Activated CD4-positive, alpha-beta T cell treated with anti-CD3 and anti-CD28 coated beads, Interleukin-2, amount 10 ng/mL, durations not matched to agents 24 days and 14 days (primary cell): ENCODE results near the gene TBC1D5. TPM values are rescaled to one million over a fixed set of nuclear protein-coding genes. Genes with fewer than 3 reads are reported as not detected.
A peak's percentile ranks its signal among the peaks of the same experiment; 100 is the strongest.
"Not testable (repeated sequence)": the region's sequence is repeated elsewhere in the genome, so short reads cannot be mapped to it uniquely, and the experiment has no call there.

Experiments
- DNase-seq: peaks from one replicate; pipeline ENCODE4 v3.0.0; 2022
- H3K27ac Mint-ChIP-seq: one replicate; pipeline ENCODE4 v1.8.0; 2022; ENCODE audit warnings: mild to moderate bottlenecking, mixed read lengths
- H3K27me3 Mint-ChIP-seq: one replicate; pipeline ENCODE4 v1.8.0; 2022; ENCODE audit warnings: mixed read lengths
- H3K36me3 Mint-ChIP-seq: one replicate; pipeline ENCODE4 v1.8.0; 2022; ENCODE audit warnings: low read depth, mild to moderate bottlenecking, mixed read lengths
- H3K4me1 Mint-ChIP-seq: one replicate; pipeline ENCODE4 v1.8.0; 2021; ENCODE audit warnings: mixed read lengths
- H3K4me3 Mint-ChIP-seq: one replicate; pipeline ENCODE4 v1.8.0; 2022; ENCODE audit warnings: mild to moderate bottlenecking, moderate library complexity, mixed read lengths
- H3K9me3 Mint-ChIP-seq: one replicate; pipeline ENCODE4 v1.8.0; 2021; ENCODE audit warnings: mixed read lengths
- intact Hi-C: fragments of 100-400 bp; cut with micrococcal nuclease; formaldehyde crosslinking; loops from one replicate; pipeline ENCODE4 v1.15.1; 2023
- total RNA-seq: library from RNA; stranded (reverse); gene quantifications from 2 replicates; pipeline ENCODE4 v1.2.3, GENCODE V29; 2022

Gene TBC1D5
- total RNA-seq, 1 donor from 2014 or later = 38.5 TPM

GRCh38 chr3:17639765-17640164, 102.7 kb downstream of the TBC1D5 start:
- intact Hi-C loops = loop anchor here (1.0 to 5.0 kb wide), 2 partner anchors 39 to 103 kb away; partner anchors contain the start of gene TBC1D5
- Mint-ChIP-seq H3K4me3 (no peak overlapping the region), H3K27me3 (no peaks in the 10 kb centered on the region), H3K27ac (no peak overlapping the region), H3K4me1 (peaks cover 8% of the 10 kb centered on the region), H3K9me3 (no peaks in the 10 kb centered on the region), H3K36me3 (no peaks in the 10 kb centered on the region)
- no peak for DNase-seq

GRCh38 chr3:17639257-17639656, 103.2 kb downstream of the TBC1D5 start:
- intact Hi-C loops = no loop called here
- no peak overlapping the region for H3K27ac Mint-ChIP-seq
- peaks cover 8% of the 10 kb centered on the region for H3K4me1 Mint-ChIP-seq
- no peak overlapping the region for H3K4me3 Mint-ChIP-seq
- H3K27me3 Mint-ChIP-seq = no peaks in the 10 kb centered on the region
- H3K9me3 Mint-ChIP-seq = no peaks in the 10 kb centered on the region
- no peaks in the 10 kb centered on the region for H3K36me3 Mint-ChIP-seq
- no peak for DNase-seq

- Mint-ChIP-seq H3K36me3 (no peaks in the 10 kb centered on the region), H3K4me3 (no peak overlapping the region), H3K9me3 (no peaks in the 10 kb centered on the region), H3K27ac (no peak overlapping the region), H3K4me1 (peaks cover 8% of the 10 kb centered on the region), H3K27me3 (no peaks in the 10 kb centered on the region)
- intact Hi-C loops = no loop called here
- DNase-seq = no peak
These were observed 104.1 kb downstream of the TBC1D5 start for GRCh38 chr3:17638356-17638755.

- H3K36me3 Mint-ChIP-seq, H3K27me3 Mint-ChIP-seq, intact Hi-C loops, DNase-seq, H3K9me3 Mint-ChIP-seq, H3K4me3 Mint-ChIP-seq, H3K27ac Mint-ChIP-seq: not testable (repeated sequence)
- peaks cover 13% of the 10 kb centered on the region for H3K4me1 Mint-ChIP-seq
These were observed 106.8 kb downstream of the TBC1D5 start for GRCh38 chr3:17635675-17636074.

DNA sequence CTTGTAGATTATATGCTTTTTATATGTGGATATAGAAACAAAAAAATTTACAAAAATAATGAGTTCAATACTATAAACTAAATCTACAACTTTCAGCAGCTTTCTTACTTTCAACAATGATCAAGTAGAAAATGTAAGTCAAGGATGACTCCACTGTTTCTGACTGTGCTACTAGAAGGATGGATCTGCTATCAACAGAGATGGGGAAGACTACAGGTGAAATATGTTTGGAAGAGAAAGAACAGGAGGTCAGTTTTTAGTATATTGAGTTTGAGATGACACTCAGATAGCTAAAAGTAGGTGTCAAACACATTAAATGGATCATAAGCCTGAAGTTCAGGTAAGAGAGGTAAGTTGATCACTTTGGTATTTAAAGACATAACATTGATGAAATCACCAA, 107.5 kb downstream of the TBC1D5 start:
- H3K4me3 Mint-ChIP-seq = no peak overlapping the region
- peaks cover 1% of the 10 kb centered on the region for H3K36me3 Mint-ChIP-seq
- H3K4me1 Mint-ChIP-seq = peaks cover 13% of the 10 kb centered on the region
- H3K27me3 Mint-ChIP-seq = no peaks in the 10 kb centered on the region
- no peak for DNase-seq
- no peaks in the 10 kb centered on the region for H3K9me3 Mint-ChIP-seq
- H3K27ac Mint-ChIP-seq = no peak overlapping the region
- intact Hi-C loops = no loop called here

DNA sequence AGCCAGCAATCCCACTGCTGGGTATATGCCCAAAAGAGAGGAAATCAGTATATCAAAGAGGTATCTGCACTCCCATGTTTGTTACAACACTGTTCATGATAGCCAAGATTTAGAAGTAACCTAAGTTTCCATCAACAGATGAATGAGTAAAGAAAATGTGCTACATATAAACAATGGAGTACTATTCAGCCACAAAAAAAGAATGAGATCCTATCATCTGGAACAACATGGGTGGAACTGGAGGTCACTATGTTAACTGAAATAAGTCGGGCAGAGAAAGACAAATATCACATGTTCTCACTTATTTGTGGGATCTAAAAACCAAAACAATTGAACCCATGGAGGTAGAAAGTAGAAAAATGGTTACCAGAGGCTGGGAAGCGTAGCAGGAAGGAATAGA, 108.2 kb downstream of the TBC1D5 start:
- H3K4me3 Mint-ChIP-seq = no peak overlapping the region
- intact Hi-C loops = no loop called here
- H3K4me1 Mint-ChIP-seq = peaks cover 10% of the 10 kb centered on the region
- H3K27me3 Mint-ChIP-seq = no peaks in the 10 kb centered on the region
- DNase-seq = no peak
- no peaks in the 10 kb centered on the region for H3K9me3 Mint-ChIP-seq
- H3K27ac Mint-ChIP-seq = no peak overlapping the region
- H3K36me3 Mint-ChIP-seq = peaks cover 1% of the 10 kb centered on the region

DNA sequence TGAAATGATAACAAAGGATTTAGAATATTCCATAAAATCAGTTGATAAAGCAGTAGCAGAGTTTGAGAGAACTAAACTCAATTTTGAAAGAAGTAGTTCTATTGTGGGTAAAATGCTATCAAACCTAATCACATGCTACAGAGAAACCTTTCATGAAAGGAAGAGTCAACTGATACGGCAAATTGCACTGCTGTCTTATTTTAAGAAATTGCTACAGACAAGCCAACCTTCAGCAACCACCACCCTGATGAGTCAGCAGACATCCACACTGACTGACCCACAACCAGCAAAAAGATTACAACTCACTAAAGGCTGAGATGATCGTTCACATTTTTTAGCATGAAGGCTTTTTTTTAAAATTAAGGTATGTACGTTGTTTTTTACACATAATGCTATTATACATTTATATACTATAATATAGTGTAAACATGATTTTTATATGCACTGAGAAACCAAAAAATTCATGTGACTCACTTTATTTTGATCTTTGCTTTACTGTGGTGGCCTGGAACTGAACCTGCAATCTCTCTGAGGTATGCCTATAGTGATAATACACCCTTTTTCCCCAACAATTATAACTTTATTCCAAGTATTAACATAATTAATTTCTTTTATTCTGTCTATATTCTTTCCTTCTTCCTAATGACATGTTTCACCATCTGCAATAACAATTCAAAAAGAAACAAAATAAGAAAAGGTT, 109.9 kb downstream of the TBC1D5 start:
- no peaks in the 10 kb centered on the region for H3K27me3 Mint-ChIP-seq
- no peaks in the 10 kb centered on the region for H3K9me3 Mint-ChIP-seq
- intact Hi-C loops = no loop called here
- peaks cover 12% of the 10 kb centered on the region for H3K4me1 Mint-ChIP-seq
- no peak overlapping the region for H3K4me3 Mint-ChIP-seq
- no peak for DNase-seq
- no peak overlapping the region for H3K27ac Mint-ChIP-seq
- H3K36me3 Mint-ChIP-seq = peaks cover 1% of the 10 kb centered on the region

GRCh38 chr3:17631609-17632008, 110.8 kb downstream of the TBC1D5 start:
- intact Hi-C loops = no loop called here
- H3K4me1 Mint-ChIP-seq = peaks cover 15% of the 10 kb centered on the region
- H3K4me3 Mint-ChIP-seq = no peak overlapping the region
- H3K36me3 Mint-ChIP-seq = peaks cover 1% of the 10 kb centered on the region
- no peaks in the 10 kb centered on the region for H3K9me3 Mint-ChIP-seq
- no peak for DNase-seq
- no peaks in the 10 kb centered on the region for H3K27me3 Mint-ChIP-seq
- H3K27ac Mint-ChIP-seq = no peak overlapping the region

DNA sequence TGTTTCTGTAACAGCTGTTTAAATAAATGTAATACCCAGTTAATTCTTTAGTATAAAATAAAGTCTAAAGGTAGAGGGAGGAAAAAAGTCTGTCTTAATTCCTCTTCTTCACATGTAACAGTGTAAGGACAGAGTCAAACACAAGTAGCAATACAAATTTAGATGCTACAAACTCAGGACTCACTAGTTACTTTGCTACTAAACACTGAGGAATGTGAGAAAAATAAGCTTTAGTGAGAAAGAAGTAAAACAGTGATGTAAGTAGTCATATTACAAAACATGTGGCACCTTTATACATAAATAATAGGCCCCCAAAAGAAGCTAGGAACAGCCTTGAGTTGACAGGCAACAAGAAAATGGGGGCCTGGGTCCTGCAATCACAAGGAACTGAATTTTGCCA, 113.0 kb downstream of the TBC1D5 start:
- peaks cover 20% of the 10 kb centered on the region for H3K4me1 Mint-ChIP-seq
- intact Hi-C loops = no loop called here
- DNase-seq = no peak
- H3K36me3 Mint-ChIP-seq = peaks cover 1% of the 10 kb centered on the region
- H3K9me3 Mint-ChIP-seq = no peaks in the 10 kb centered on the region
- no peak overlapping the region for H3K4me3 Mint-ChIP-seq
- H3K27me3 Mint-ChIP-seq = no peaks in the 10 kb centered on the region
- H3K27ac Mint-ChIP-seq = no peak overlapping the region

GRCh38 chr3:17626395-17626794, 116.0 kb downstream of the TBC1D5 start:
- no peak for DNase-seq
- peaks cover 2% of the 10 kb centered on the region for H3K36me3 Mint-ChIP-seq
- H3K4me3 Mint-ChIP-seq = no peak overlapping the region
- no peak overlapping the region for H3K27ac Mint-ChIP-seq
- peaks cover 12% of the 10 kb centered on the region for H3K4me1 Mint-ChIP-seq
- no peaks in the 10 kb centered on the region for H3K9me3 Mint-ChIP-seq
- intact Hi-C loops = no loop called here
- no peaks in the 10 kb centered on the region for H3K27me3 Mint-ChIP-seq

DNA sequence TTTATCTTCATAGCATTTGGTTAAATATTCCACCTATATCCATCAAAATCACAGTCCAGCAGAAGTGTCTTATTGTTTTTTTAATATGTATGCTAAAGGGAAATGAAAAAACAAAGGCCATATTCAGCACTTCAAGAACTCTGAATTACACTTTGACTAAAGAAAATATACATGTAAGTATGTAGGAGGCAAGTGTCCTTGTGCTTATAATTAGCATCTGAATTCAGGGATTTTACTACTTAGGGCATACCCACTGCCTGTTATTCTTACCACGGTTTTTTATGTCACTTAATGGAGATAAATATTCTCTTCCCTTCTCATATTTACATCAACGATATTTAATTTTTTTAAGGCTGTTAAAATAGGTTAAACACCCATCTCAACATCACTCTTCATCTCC, 117.3 kb downstream of the TBC1D5 start:
- Mint-ChIP-seq H3K27me3 (no peaks in the 10 kb centered on the region), H3K4me1 (peaks cover 10% of the 10 kb centered on the region), H3K36me3 (peaks cover 2% of the 10 kb centered on the region), H3K4me3 (no peak overlapping the region), H3K9me3 (no peaks in the 10 kb centered on the region), H3K27ac (no peak overlapping the region)
- intact Hi-C loops = no loop called here
- DNase-seq = no peak

- Mint-ChIP-seq H3K9me3 (no peaks in the 10 kb centered on the region), H3K36me3 (peaks cover 6% of the 10 kb centered on the region), H3K4me3 (no peak overlapping the region), H3K27me3 (no peaks in the 10 kb centered on the region), H3K4me1 (peaks cover 10% of the 10 kb centered on the region), H3K27ac (no peak overlapping the region)
- DNase-seq = no peak
- intact Hi-C loops = no loop called here
These were observed 119.0 kb downstream of the TBC1D5 start for GRCh38 chr3:17623464-17623863.

DNA sequence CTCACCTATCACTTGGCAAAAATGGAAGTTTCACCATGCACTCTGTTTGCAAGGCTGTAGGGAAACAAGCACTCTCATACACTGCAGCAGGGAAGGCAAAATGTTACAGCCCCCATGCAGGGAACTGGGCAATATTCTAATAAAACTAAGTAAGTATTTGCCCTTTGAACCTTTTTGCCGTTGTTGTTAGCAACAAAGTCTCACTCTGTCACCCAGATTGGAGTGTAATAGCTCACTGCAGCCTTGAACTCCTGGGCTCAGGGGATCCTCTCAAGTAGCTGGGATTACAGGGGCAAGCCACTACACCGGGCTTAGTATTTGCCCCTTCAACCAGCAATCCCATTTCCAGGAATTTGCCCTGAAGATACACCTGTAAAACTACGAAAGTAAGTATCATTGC, 122.5 kb downstream of the TBC1D5 start:
- H3K27me3 Mint-ChIP-seq = no peaks in the 10 kb centered on the region
- intact Hi-C loops = no loop called here
- peaks cover 16% of the 10 kb centered on the region for H3K9me3 Mint-ChIP-seq
- H3K27ac Mint-ChIP-seq = no peak overlapping the region
- no peaks in the 10 kb centered on the region for H3K4me1 Mint-ChIP-seq
- no peak overlapping the region for H3K4me3 Mint-ChIP-seq
- peaks cover 16% of the 10 kb centered on the region for H3K36me3 Mint-ChIP-seq
- no peak for DNase-seq

DNA sequence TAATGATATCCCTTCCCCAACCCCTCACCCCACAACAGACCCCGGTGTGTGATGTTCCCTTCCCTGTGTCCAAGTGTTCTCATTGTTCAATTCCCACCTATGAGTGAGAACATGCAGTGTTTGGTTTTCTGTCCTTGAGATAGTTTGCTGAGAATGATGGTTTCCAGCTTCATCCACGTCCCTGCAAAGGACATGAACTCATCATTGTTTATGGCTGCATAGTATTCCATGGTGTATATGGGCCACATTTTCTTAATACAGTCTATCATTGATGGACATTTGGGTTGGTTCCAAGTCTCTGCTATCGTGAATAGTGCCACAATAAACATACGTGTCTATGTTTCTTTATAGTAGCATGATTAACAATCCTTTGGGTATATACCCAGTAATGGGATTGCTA, 129.4 kb downstream of the TBC1D5 start:
- H3K9me3 Mint-ChIP-seq = peaks cover 38% of the 10 kb centered on the region
- H3K4me3 Mint-ChIP-seq, H3K27me3 Mint-ChIP-seq, H3K4me1 Mint-ChIP-seq, H3K27ac Mint-ChIP-seq, intact Hi-C loops: not testable (repeated sequence)
- DNase-seq = peak; percentile 35
- peaks cover 19% of the 10 kb centered on the region for H3K36me3 Mint-ChIP-seq

DNA sequence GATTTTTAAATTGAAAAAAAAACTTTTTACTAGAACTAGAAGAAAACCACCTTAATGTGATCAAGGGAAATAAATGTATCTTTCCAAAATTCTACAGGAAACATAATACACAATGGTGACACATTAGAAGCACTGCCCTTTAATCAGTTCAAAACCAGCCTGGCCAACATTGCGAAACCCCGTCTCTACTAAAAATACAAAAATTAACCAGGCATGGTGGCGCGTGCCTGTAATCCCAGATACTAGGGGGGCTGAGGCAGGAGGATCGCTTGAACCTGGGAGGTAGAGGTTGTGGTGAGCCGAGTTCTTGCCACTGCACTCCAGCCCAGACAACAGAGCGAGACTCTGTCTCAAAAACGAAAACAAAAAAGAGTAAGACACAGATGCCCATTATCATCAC, 134.5 kb downstream of the TBC1D5 start:
- Mint-ChIP-seq H3K27ac (no peak overlapping the region), H3K9me3 (peaks cover 8% of the 10 kb centered on the region), H3K27me3 (no peaks in the 10 kb centered on the region), H3K4me3 (no peak overlapping the region), H3K36me3 (peaks cover 11% of the 10 kb centered on the region), H3K4me1 (peaks cover 6% of the 10 kb centered on the region)
- peak; percentile 23 for DNase-seq
- intact Hi-C loops = no loop called here
